GM23338 (cell line): ENCODE results near the gene GAREM1. TPM values are rescaled to one million over a fixed set of nuclear protein-coding genes. Genes with fewer than 3 reads are reported as not detected.

Experiments used
- ATAC-seq: fragments of 200-7000 bp; cut with Tn5 transposase; 3 replicates; pipeline ENCODE4 v1.9.1; 2020
- DNase-seq: peaks from one replicate; pipeline ENCODE4 v3.0.0-alpha.2; 2015; ENCODE audit warnings: low spot score
- H2AFZ ChIP-seq: fragments of 200-600 bp; sonication (generic); 2 replicates; pipeline ENCODE4 v1.8.0; 2016; ENCODE audit warnings: antibody characterized with exemption, mild to moderate bottlenecking, moderate library complexity
- H3F3A ChIP-seq: fragments of 200-600 bp; sonication (generic); replicated peaks from 2 replicates; pipeline ENCODE4 v1.8.0; 2017; ENCODE audit warnings: antibody characterized with exemption, mixed run types, low read depth
- H3K27ac ChIP-seq: fragments of 200-600 bp; sonication (generic); 2 replicates; pipeline ENCODE4 v1.6.1; 2016; ENCODE audit warnings: low read depth
- H3K27me3 ChIP-seq: fragments of 200-600 bp; sonication (generic); 2 replicates; pipeline ENCODE4 v1.8.0; 2016; ENCODE audit warnings: mild to moderate bottlenecking, mixed run types, moderate library complexity; ENCODE audit not compliant: insufficient read depth
- H3K36me3 ChIP-seq: fragments of 200-600 bp; sonication (generic); 2 replicates; pipeline ENCODE4 v1.8.0; 2016; ENCODE audit warnings: mild to moderate bottlenecking; ENCODE audit not compliant: insufficient read depth
- H3K4me1 ChIP-seq: fragments of 200-600 bp; sonication (generic); 2 replicates; pipeline ENCODE4 v1.8.0; 2016; ENCODE audit warnings: mild to moderate bottlenecking, moderate library complexity; ENCODE audit not compliant: insufficient read depth
- H3K4me2 ChIP-seq: fragments of 200-600 bp; sonication (generic); 2 replicates; pipeline ENCODE4 v1.7.1; 2017; ENCODE audit warnings: mixed run types
- H3K4me3 ChIP-seq: fragments of 200-600 bp; sonication (generic); 2 replicates; pipeline ENCODE4 v1.6.1; 2016; ENCODE audit warnings: mixed run types
- H3K79me2 ChIP-seq: fragments of 200-600 bp; sonication (generic); replicated peaks from 2 replicates; pipeline ENCODE4 v1.8.0; 2017; ENCODE audit warnings: mild to moderate bottlenecking; ENCODE audit not compliant: insufficient read depth
- H3K9me2 ChIP-seq: fragments of 200-600 bp; sonication (generic); 2 replicates; pipeline ENCODE4 v1.8.0; 2017; ENCODE audit not compliant: insufficient read depth
- H4K20me1 ChIP-seq: fragments of 200-600 bp; sonication (generic); replicated peaks from 2 replicates; pipeline ENCODE4 v1.8.0; 2017; ENCODE audit warnings: mild to moderate bottlenecking; ENCODE audit not compliant: insufficient read depth
- H3K27ac Mint-ChIP-seq: 2 replicates; pipeline ENCODE4 v1.8.0; 2020; ENCODE audit warnings: inconsistent platforms, mild to moderate bottlenecking, moderate library complexity, mixed read lengths
- H3K27me3 Mint-ChIP-seq: 3 replicates; pipeline ENCODE4 v1.8.0; 2022; ENCODE audit warnings: low read depth, mild to moderate bottlenecking, moderate library complexity, mixed read lengths, inconsistent platforms; ENCODE audit not compliant: insufficient read depth, poor library complexity
- H3K36me3 Mint-ChIP-seq: 3 replicates; pipeline ENCODE4 v1.8.0; 2021; ENCODE audit warnings: low read depth, mild to moderate bottlenecking, inconsistent platforms, moderate library complexity, mixed read lengths
- H3K4me1 Mint-ChIP-seq: 3 replicates; pipeline ENCODE4 v1.8.0; 2020; ENCODE audit warnings: mild to moderate bottlenecking, inconsistent platforms, mixed read lengths
- H3K4me3 Mint-ChIP-seq: 3 replicates; pipeline ENCODE4 v1.8.0; 2021; ENCODE audit warnings: moderate library complexity, mild to moderate bottlenecking, inconsistent platforms, mixed read lengths
- H3K9me3 Mint-ChIP-seq: 3 replicates; pipeline ENCODE4 v1.8.0; 2020; ENCODE audit warnings: moderate library complexity, mild to moderate bottlenecking, inconsistent platforms, mixed read lengths
- CTCF ChIP-seq, 2 experiments: fragments of 200-600 bp in 1 of 2; sonication (generic) in 1 of 2; conservative IDR thresholded peaks; 2 replicates each; pipeline versions ENCODE4 v1.5.1 to v1.6.1; 2016 to 2017; ENCODE audit warnings: antibody characterized with exemption in 2 of 2, low read depth in 2 of 2, mild to moderate bottlenecking in 2 of 2, moderate library complexity in 1 of 2
- ETS1 ChIP-seq: IDR thresholded peaks from 2 replicates; pipeline ENCODE4 v1.6.1; 2016; ENCODE audit warnings: antibody characterized with exemption
- EZH2 ChIP-seq: fragments of 200-600 bp; sonication (generic); IDR thresholded peaks from one replicate; pipeline ENCODE4 v1.8.0; 2017; ENCODE audit warnings: antibody characterized with exemption, mild to moderate bottlenecking, low read depth; ENCODE audit not compliant: unreplicated experiment
- EZH2phosphoT487 ChIP-seq: fragments of 200-600 bp; sonication (generic); IDR thresholded peaks from one replicate; pipeline ENCODE4 v1.8.1; 2018; ENCODE audit warnings: antibody characterized with exemption; ENCODE audit not compliant: unreplicated experiment
- JUNB ChIP-seq: IDR thresholded peaks from one replicate; pipeline ENCODE4 v1.6.1; 2016; ENCODE audit warnings: antibody characterized with exemption; ENCODE audit not compliant: unreplicated experiment
- NANOG ChIP-seq: IDR thresholded peaks from 2 replicates; pipeline ENCODE4 v1.6.1; 2016; ENCODE audit warnings: antibody characterized with exemption, borderline replicate concordance
- POLR2AphosphoS5 ChIP-seq: IDR thresholded peaks from 2 replicates; pipeline ENCODE4 v1.6.1; 2016; ENCODE audit warnings: antibody characterized with exemption, low read depth
- STAT1 ChIP-seq: IDR thresholded peaks from one replicate; pipeline ENCODE4 v1.6.1; 2016; ENCODE audit warnings: antibody characterized with exemption; ENCODE audit not compliant: unreplicated experiment
- ZNF114 ChIP-seq: fragments of 250-450 bp; sonication (Bioruptor Pico); IDR thresholded peaks from 2 replicates; pipeline ENCODE4 v1.5.0; 2020; ENCODE audit warnings: mild to moderate bottlenecking, moderate library complexity
- ZNF331 ChIP-seq: fragments of 250-450 bp; sonication (Bioruptor Pico); IDR thresholded peaks from 2 replicates; pipeline ENCODE4 v1.5.0; 2020; ENCODE audit warnings: low read depth, mild to moderate bottlenecking, moderate library complexity
- ZNF462 ChIP-seq: fragments of 250-450 bp; sonication (Bioruptor Pico); IDR thresholded peaks from 2 replicates; pipeline ENCODE4 v1.5.0; 2020; ENCODE audit warnings: mild to moderate bottlenecking, moderate library complexity
- polyA plus RNA-seq: library from polyadenylated mRNA; unstranded; fragments of >200 nt; fragmentation: Nextera tagmentation; extraction: Ambion mirVana; gene quantifications from 2 replicates; pipeline ENCODE4 v1.2.1, GENCODE V29; 2016
- total RNA-seq: library from RNA; depleted of rRNA; stranded (reverse); fragments of >200 nt; shearing (Covaris generic); gene quantifications from 2 replicates; pipeline ENCODE4 v1.2.3, GENCODE V29; 2014

The GAREM1 gene
- total and polyA plus RNA-seq, 2 experiments from 2014 or later: 2.7 to 6.0 TPM

- TF ChIP-seq ZNF462 (no peak), ZNF331 (CRISPR knock-in tag) (no peak), NANOG (no peak), EZH2 (no peak), STAT1 (no peak), POLR2AphosphoS5 (no peak), JUNB (no peak)
These were observed 114.8 kb downstream of the GAREM1 start (continued) for GRCh38 chr18:32355896-32356295.

- no peak for ATAC-seq
- H3K4me3 Mint-ChIP-seq: no peak overlapping the region
- no peak overlapping the region for H3K27ac ChIP-seq
- no peaks in the 10 kb centered on the region for H3K27me3 ChIP-seq
- H3K27ac Mint-ChIP-seq: no peak overlapping the region
- no peak for DNase-seq
- H3F3A ChIP-seq: no peaks in the 10 kb centered on the region
- no peak overlapping the region for H3K4me3 ChIP-seq
- no peaks in the 10 kb centered on the region for H3K9me2 ChIP-seq
- H3K4me1 ChIP-seq: no peaks in the 10 kb centered on the region
- H3K4me2 ChIP-seq: no peak overlapping the region
- H3K9me3 Mint-ChIP-seq: no peaks in the 10 kb centered on the region
- no peak for TF ChIP-seq ETS1
- no peak for TF ChIP-seq EZH2phosphoT487
- TF ChIP-seq STAT1: no peak
- TF ChIP-seq CTCF (conservative IDR thresholded peaks at IDR 0.05; ENCODE audit: low read depth in 2 of 2): no peak
- TF ChIP-seq EZH2: no peak
- TF ChIP-seq POLR2AphosphoS5: no peak
- no peak for TF ChIP-seq NANOG
- no peak for TF ChIP-seq ZNF331 (CRISPR knock-in tag)
- TF ChIP-seq JUNB: no peak
- TF ChIP-seq ZNF114 (CRISPR knock-in tag): no peak
- H3K36me3 ChIP-seq: no peaks in the 10 kb centered on the region
- H2AFZ ChIP-seq: no peak overlapping the region
- H3K36me3 Mint-ChIP-seq: no peaks in the 10 kb centered on the region
- no peaks in the 10 kb centered on the region for H4K20me1 ChIP-seq
- peaks cover 14% of the 10 kb centered on the region; the same call in 2 of the 3 replicates for H3K4me1 Mint-ChIP-seq
- peaks cover 1% of the 10 kb centered on the region for H3K27me3 Mint-ChIP-seq
- no peaks in the 10 kb centered on the region for H3K79me2 ChIP-seq
These were observed 116.2 kb downstream of the GAREM1 start for GRCh38 chr18:32354518-32354917.
